Mucosa of descending colon (tissue), 3 donors: ENCODE measurements around the gene WDHD1. TPM values are rescaled to one million over a fixed set of nuclear protein-coding genes. Genes with fewer than 3 reads are reported as not detected.
A peak's percentile ranks its signal among the peaks of the same experiment; 100 is the strongest.
"Not testable (repeated sequence)": the region's sequence is repeated elsewhere in the genome, so short reads cannot be mapped to it uniquely, and the experiment has no call there.

Source experiments
- ATAC-seq: fragments of 200-7000 bp; cut with Tn5 transposase; one replicate; pipeline ENCODE4 v1.9.1; 2020; ENCODE audit warnings: mild to moderate bottlenecking, moderate library complexity
- DNase-seq, 3 donors: peaks; one replicate each; pipeline ENCODE4 v3.0.0-alpha.2; 2020
- H3K36me3 ChIP-seq: fragments of 200-600 bp; one replicate; pipeline ENCODE4 v1.8.0; 2021; ENCODE audit warnings: low read depth, mild to moderate bottlenecking
- H3K4me1 ChIP-seq: fragments of 200-600 bp; one replicate; pipeline ENCODE4 v1.8.0; 2021; ENCODE audit warnings: low read depth, mild to moderate bottlenecking
- H3K4me3 ChIP-seq: fragments of 200-600 bp; one replicate; pipeline ENCODE4 v1.8.0; 2021; ENCODE audit warnings: mild to moderate bottlenecking
- H3K9me3 ChIP-seq: fragments of 200-600 bp; one replicate; pipeline ENCODE4 v1.8.0; 2021; ENCODE audit warnings: mild to moderate bottlenecking
- intact Hi-C, 2 donors: fragments of 100-400 bp; cut with DNase I in 1 of 2; cut with micrococcal nuclease in 1 of 2; formaldehyde crosslinking; loops; one replicate each; pipeline versions ENCODE4 v1.11.0 to v1.11.1; 2022; cut with DNase I, micrococcal nuclease
- total RNA-seq, 3 donors: library from RNA; stranded (reverse); fragmentation: NEBNext Ultra II Directional in 2 of 3; extraction: Animal tissue kit (Norgen Biotek cat#: 25700) in 2 of 3; gene quantifications; one replicate each; pipeline versions ENCODE4 v1.2.1 to v1.2.4, GENCODE V29; 2021 to 2023
- TF ChIP-seq, protein P1 (sequence below): fragments of 200-600 bp; IDR thresholded peaks from one replicate; pipeline ENCODE4 v1.8.0; 2022; ENCODE audit warnings: antibody characterized with exemption, mild to moderate bottlenecking
- donor health status: DM: no; HTN: no; CAD: no; lungs with moderate emphysema.
- donor health status: DM: no; HTN: no; CAD: no.
- donor health status: DM: no; HTN: yes; CAD: no.

The WDHD1 gene
- total RNA-seq, 3 donors from 2014 or later: 2.6 to 6.5 (median 3.4) TPM

DNA sequence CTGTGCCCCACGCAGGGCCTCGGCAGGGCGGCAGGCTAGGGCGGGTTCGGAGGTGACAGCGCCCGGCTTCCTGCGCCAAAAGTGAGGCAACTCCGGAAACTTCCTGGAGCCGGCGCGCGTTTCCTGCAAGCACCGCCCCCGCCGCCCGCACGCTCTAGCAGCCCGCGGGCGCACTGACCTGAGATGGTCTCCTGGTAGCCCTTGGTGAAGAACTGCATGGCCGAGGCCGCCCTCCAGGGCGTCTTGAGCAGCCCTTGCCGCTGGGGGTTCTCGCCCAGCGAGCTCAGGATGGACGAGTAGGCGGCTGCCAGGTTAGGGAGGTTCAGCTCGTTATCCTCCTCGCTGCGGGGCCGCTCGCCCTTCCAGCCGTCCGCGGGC, 124.8 kb downstream of the WDHD1 start:
- intact Hi-C loops: no loop called here
- Histone ChIP-seq H3K4me3 (peak overlapping the region; percentile 84), H3K4me1 (peaks cover 5% of the 10 kb centered on the region), H3K9me3 (no peaks in the 10 kb centered on the region), H3K36me3 (no peaks in the 10 kb centered on the region)
- TF ChIP-seq, protein P1, sequence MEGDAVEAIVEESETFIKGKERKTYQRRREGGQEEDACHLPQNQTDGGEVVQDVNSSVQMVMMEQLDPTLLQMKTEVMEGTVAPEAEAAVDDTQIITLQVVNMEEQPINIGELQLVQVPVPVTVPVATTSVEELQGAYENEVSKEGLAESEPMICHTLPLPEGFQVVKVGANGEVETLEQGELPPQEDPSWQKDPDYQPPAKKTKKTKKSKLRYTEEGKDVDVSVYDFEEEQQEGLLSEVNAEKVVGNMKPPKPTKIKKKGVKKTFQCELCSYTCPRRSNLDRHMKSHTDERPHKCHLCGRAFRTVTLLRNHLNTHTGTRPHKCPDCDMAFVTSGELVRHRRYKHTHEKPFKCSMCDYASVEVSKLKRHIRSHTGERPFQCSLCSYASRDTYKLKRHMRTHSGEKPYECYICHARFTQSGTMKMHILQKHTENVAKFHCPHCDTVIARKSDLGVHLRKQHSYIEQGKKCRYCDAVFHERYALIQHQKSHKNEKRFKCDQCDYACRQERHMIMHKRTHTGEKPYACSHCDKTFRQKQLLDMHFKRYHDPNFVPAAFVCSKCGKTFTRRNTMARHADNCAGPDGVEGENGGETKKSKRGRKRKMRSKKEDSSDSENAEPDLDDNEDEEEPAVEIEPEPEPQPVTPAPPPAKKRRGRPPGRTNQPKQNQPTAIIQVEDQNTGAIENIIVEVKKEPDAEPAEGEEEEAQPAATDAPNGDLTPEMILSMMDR: no peak
- peak; percentile 80 to 91 (median 86) for DNase-seq
- peak; percentile 79 for ATAC-seq

DNA sequence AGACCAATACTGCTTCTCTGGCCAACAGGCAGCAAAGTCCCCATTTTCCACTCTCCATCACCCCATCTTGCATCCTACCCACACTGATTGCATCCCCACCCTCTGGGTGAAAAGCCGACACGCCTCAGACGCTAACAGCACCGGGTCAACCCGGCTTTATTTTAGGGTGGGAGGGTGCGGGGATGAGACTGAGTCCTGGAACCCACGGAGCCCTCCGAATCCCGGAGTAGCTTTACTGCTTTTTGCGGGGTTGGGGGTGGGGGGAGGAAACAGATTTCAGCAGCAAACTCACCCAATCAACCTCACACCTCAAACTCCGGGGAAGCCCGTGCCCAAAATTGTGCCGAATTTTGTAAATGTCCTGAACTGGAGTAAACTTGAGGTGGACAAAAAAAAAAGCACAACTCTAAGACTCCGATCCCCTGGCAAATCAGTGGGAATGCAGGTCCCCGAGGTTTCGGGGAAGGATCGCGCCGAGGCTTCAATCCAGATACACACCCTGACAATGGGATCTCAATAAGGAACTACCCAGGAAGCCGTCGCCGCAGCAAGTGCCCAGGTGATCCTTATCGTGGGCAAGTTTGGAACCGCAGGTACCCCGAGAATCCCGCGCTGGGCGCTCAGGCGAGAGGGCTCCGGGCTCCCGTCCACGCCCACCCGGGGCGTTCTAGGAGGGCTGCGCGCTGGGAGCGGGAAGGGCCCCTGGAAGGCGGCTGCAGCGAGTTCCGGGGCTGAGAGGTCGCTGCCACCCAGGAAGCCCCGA, 125.3 kb downstream of the WDHD1 start:
- peak in 2 of 3 donors; percentile 49 to 57 for DNase-seq
- Histone ChIP-seq H3K4me1 (peaks cover 5% of the 10 kb centered on the region), H3K9me3 (no peaks in the 10 kb centered on the region), H3K36me3 (no peaks in the 10 kb centered on the region), H3K4me3 (peak overlapping the region; percentile 84)
- peak; percentile 28 for ATAC-seq
- intact Hi-C loops: no loop called here
- TF ChIP-seq, protein P1: no peak

DNA sequence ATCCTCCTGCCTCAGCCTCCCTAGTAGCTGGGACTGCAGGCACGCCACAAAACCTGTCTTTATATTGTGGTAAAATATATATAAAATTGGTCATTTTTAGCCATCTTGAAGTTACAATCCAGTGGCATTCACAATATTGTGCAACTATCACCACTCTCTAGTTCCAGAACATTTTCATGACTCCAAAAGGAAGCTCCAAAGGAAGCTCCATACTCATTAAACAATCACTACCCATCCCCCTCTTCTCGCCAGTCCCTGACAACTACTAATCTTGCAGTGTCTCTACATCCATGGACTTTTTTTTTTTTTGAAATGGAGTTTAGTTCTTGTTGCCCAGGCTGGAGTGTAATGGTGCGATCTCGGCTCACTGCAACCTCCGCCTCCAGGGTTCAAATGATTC, 127.3 kb downstream of the WDHD1 start:
- DNase-seq (no peak), ATAC-seq (no peak)
- Histone ChIP-seq H3K4me1 (peaks cover 5% of the 10 kb centered on the region), H3K4me3 (no peak overlapping the region), H3K9me3 (no peaks in the 10 kb centered on the region), H3K36me3 (no peaks in the 10 kb centered on the region)
- TF ChIP-seq, protein P1: no peak
- intact Hi-C loops: no loop called here

DNA sequence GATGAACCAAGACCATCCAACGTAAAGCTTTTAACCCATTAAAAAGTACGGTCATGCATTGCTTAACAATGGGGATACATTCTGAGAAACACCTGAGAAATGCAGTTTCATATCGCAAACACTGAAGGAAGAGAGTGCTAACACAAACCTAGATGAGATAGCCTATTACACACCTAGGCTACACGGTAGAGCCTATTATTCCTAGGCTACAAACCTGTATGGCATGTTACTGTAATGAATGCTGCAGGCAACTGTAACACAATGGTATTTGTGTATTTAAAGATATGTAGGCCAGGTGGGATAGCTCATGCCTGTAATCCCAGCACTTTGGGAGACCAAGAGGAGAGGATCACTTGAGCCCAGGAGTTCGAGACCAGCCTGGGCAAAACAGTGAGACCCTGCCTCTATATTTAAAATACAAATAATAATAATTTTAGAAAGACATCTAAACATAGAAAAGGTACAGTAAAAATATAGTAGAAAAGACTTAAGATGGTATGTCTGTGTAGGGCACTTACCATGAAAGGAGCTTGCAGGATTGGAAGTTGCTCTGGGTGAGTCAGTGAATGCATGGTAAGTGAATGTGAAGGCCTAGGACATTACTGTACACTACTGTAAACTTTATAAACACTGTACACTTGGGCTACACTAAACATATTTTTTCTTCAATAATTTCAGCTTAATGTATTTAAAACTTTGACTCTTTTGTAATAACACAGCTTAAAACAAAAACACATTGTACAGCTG, 128.9 kb downstream of the WDHD1 start:
- H3K4me1 ChIP-seq, H3K36me3 ChIP-seq, DNase-seq, H3K9me3 ChIP-seq, H3K4me3 ChIP-seq, ATAC-seq, intact Hi-C loops: not testable (repeated sequence)

DNA sequence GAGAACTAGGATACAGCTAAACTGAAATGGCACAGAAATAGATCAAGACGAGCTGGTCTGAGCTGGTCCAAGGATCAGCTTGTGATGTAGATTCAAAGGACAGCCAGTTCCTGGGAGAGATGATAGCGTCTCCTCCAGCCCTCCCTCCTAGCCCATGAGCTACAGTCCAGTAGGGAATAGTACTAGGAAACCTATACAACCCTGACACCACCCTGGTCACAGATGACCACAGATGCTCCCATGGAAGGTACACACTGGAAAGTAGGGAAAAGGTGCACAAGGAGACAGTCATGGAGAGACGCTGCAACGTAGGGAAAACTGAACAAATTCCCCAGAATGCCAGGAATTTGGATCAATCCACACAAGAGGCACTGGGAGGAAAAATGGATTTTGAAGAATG, 131.2 kb downstream of the WDHD1 start:
- DNase-seq: no peak
- intact Hi-C loops: no loop called here
- no peaks in the 10 kb centered on the region for H3K9me3 ChIP-seq
- no peak overlapping the region for H3K4me3 ChIP-seq
- TF ChIP-seq, protein P1: no peak
- no peak for ATAC-seq
- no peaks in the 10 kb centered on the region for H3K36me3 ChIP-seq
- H3K4me1 ChIP-seq: no peaks in the 10 kb centered on the region

DNA sequence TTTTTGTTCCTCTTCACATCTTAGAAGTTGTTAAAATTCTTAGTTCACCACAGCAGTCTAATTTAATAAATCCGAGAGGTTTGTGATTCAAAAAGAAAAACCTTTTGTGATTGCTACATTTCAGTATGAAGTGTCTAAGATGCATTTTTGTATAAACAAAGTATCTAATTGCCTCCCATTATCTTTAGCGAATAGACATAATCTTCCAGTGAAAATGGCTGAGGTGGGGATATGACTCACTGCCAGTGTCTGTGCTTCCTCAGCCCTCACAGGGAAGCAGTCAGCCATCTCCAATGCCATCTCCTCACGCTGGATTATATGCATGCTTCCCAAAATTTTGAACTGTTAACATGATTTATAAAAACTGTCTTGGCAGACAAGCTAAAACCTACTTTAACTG, 131.9 kb downstream of the WDHD1 start:
- H3K36me3 ChIP-seq: no peaks in the 10 kb centered on the region

More for the DNA sequence above, 131.9 kb downstream of the WDHD1 start:
- Histone ChIP-seq H3K9me3 (no peaks in the 10 kb centered on the region), H3K4me1 (no peaks in the 10 kb centered on the region), H3K4me3 (no peak overlapping the region)
- intact Hi-C loops: no loop called here
- DNase-seq: no peak
- no peak for ATAC-seq
- TF ChIP-seq, protein P1: no peak
